SK-N-SH treated with all-trans-retinoic acid at 6 μM for 48 hours (cell line): ENCODE data around the gene LRRC56.

Experiments
- ATAC-seq: fragments of 200-7000 bp; cut with Tn5 transposase; 3 replicates; pipeline ENCODE4 v1.9.1; 2020; ENCODE audit warnings: mild to moderate bottlenecking, moderate library complexity
- BACH2 ChIP-seq: fragments of 250-450 bp; sonication (Bioruptor Pico); IDR thresholded peaks from 2 replicates; pipeline ENCODE4 v1.9.0; 2021; ENCODE audit warnings: mild to moderate bottlenecking, borderline replicate concordance
- CSDC2 ChIP-seq: fragments of 250-450 bp; sonication (Bioruptor Pico); IDR thresholded peaks from 2 replicates; pipeline ENCODE4 v1.5.0; 2020; ENCODE audit warnings: mild to moderate bottlenecking, moderate library complexity
- ESRRG ChIP-seq: fragments of 250-450 bp; sonication (Bioruptor Pico); IDR thresholded peaks from 2 replicates; pipeline ENCODE4 v1.6.1; 2021; ENCODE audit warnings: mild to moderate bottlenecking
- GLIS3 ChIP-seq: fragments of 250-450 bp; sonication (Bioruptor Pico); IDR thresholded peaks from 2 replicates; pipeline ENCODE4 v1.5.0; 2020; ENCODE audit warnings: mild to moderate bottlenecking, moderate library complexity
- OSR1 ChIP-seq: fragments of 250-450 bp; sonication (Bioruptor Pico); IDR thresholded peaks from 2 replicates; pipeline ENCODE4 v1.8.0; 2022; ENCODE audit warnings: moderate library complexity, mild to moderate bottlenecking, inconsistent platforms
- PPARA ChIP-seq: fragments of 250-450 bp; sonication (Bioruptor Pico); IDR thresholded peaks from 2 replicates; pipeline ENCODE4 v1.5.0; 2020; ENCODE audit warnings: mild to moderate bottlenecking, borderline replicate concordance
- RARB ChIP-seq: fragments of 250-450 bp; sonication (Bioruptor Pico); IDR thresholded peaks from 2 replicates; pipeline ENCODE4 v1.8.0; 2021; ENCODE audit warnings: mild to moderate bottlenecking, moderate library complexity
- SNAI2 ChIP-seq: fragments of 250-450 bp; sonication (Bioruptor Pico); IDR thresholded peaks from 2 replicates; pipeline ENCODE4 v1.5.0; 2020; ENCODE audit warnings: mild to moderate bottlenecking, moderate library complexity
- TCF4 ChIP-seq: fragments of 250-450 bp; sonication (Bioruptor Pico); IDR thresholded peaks from 2 replicates; pipeline ENCODE4 v1.8.0; 2021; ENCODE audit warnings: mild to moderate bottlenecking, moderate library complexity, borderline replicate concordance
- TOX ChIP-seq: fragments of 250-450 bp; sonication (Bioruptor Pico); IDR thresholded peaks from 2 replicates; pipeline ENCODE4 v1.8.0; 2021; ENCODE audit warnings: mild to moderate bottlenecking, moderate library complexity, borderline replicate concordance
- ZC3H10 ChIP-seq: fragments of 250-450 bp; sonication (Bioruptor Pico); IDR thresholded peaks from 2 replicates; pipeline ENCODE4 v1.5.1; 2021; ENCODE audit warnings: mild to moderate bottlenecking, moderate library complexity
- ZFP3 ChIP-seq: fragments of 250-450 bp; sonication (Bioruptor Pico); IDR thresholded peaks from 2 replicates; pipeline ENCODE4 v1.5.0; 2020; ENCODE audit warnings: mild to moderate bottlenecking, moderate library complexity
- ZFP30 ChIP-seq: fragments of 450-650 bp; formaldehyde crosslinking; IDR thresholded peaks from 2 replicates; pipeline ENCODE4 v1.5.0; 2022; ENCODE audit warnings: mild to moderate bottlenecking, moderate library complexity
- ZNF565 ChIP-seq: fragments of 450-650 bp; formaldehyde crosslinking; conservative IDR thresholded peaks from 2 replicates; pipeline ENCODE4 v1.5.0; 2020; ENCODE audit warnings: low read depth, mild to moderate bottlenecking, moderate library complexity
- ZNF70 ChIP-seq: fragments of 450-650 bp; formaldehyde crosslinking; IDR thresholded peaks from 2 replicates; pipeline ENCODE4 v1.5.0; 2020; ENCODE audit warnings: mild to moderate bottlenecking, moderate library complexity
- ZNF8 ChIP-seq: fragments of 450-650 bp; formaldehyde crosslinking; IDR thresholded peaks from 2 replicates; pipeline ENCODE4 v1.5.0; 2020; ENCODE audit warnings: mild to moderate bottlenecking, moderate library complexity
- TF ChIP-seq, protein P1 (sequence below): fragments of 250-450 bp; sonication (Bioruptor Pico); IDR thresholded peaks from 2 replicates; pipeline ENCODE4 v1.5.1; 2020; ENCODE audit warnings: low read depth, mild to moderate bottlenecking, moderate library complexity
- TF ChIP-seq, protein P2 (sequence below): fragments of 250-450 bp; sonication (Bioruptor Pico); IDR thresholded peaks from 2 replicates; pipeline ENCODE4 v1.5.0; 2020; ENCODE audit warnings: mild to moderate bottlenecking, moderate library complexity
- TF ChIP-seq, protein P3 (sequence below): fragments of 250-450 bp; sonication (Bioruptor Pico); IDR thresholded peaks from 2 replicates; pipeline ENCODE4 v1.5.1; 2021; ENCODE audit warnings: mild to moderate bottlenecking, moderate library complexity
- TF ChIP-seq, protein P4 (sequence below): fragments of 250-450 bp; sonication (Bioruptor Pico); IDR thresholded peaks from 2 replicates; pipeline ENCODE4 v1.8.0; 2020; ENCODE audit warnings: mild to moderate bottlenecking, moderate library complexity, borderline replicate concordance

Gene LRRC56

DNA sequence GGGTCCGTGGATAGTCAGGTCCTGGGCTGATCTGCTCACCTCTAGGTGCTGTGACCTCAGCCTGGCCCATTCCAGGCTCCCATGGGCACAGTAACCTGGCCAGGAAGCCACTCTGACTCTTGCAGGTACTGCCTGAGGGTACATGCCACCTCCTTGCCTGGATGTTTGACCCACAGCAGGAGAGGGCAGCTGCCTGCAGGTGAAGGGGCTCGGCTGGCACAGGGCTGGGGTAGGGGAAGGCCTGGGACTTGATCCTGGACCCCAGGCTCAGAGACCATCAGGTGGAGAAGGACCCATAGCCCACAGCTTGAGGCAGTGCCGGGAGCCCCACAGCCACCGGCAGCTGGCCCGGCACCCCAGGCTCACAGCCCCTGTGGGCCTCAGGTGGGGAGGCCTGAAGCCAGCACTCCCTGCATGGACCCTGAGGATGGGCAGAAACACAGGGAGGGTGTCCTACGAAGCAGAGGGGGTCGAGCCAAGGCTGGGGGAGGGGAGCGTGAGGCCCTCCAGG is 2.7 kb downstream of the LRRC56 start:
- no peak for ATAC-seq
- no peak for TF ChIP-seq OSR1 (CRISPR knock-in tag)
- no peak for TF ChIP-seq ZNF565 (CRISPR knock-in tag)
- TF ChIP-seq, protein P1, sequence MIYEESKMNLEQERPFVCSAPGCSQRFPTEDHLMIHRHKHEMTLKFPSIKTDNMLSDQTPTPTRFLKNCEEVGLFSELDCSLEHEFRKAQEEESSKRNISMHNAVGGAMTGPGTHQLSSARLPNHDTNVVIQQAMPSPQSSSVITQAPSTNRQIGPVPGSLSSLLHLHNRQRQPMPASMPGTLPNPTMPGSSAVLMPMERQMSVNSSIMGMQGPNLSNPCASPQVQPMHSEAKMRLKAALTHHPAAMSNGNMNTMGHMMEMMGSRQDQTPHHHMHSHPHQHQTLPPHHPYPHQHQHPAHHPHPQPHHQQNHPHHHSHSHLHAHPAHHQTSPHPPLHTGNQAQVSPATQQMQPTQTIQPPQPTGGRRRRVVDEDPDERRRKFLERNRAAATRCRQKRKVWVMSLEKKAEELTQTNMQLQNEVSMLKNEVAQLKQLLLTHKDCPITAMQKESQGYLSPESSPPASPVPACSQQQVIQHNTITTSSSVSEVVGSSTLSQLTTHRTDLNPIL (CRISPR knock-in tag): no peak
- TF ChIP-seq TCF4 (CRISPR knock-in tag): no peak
- TF ChIP-seq BACH2 (CRISPR knock-in tag): no peak
- TF ChIP-seq ESRRG (CRISPR knock-in tag): no peak
- TF ChIP-seq, protein P2, sequence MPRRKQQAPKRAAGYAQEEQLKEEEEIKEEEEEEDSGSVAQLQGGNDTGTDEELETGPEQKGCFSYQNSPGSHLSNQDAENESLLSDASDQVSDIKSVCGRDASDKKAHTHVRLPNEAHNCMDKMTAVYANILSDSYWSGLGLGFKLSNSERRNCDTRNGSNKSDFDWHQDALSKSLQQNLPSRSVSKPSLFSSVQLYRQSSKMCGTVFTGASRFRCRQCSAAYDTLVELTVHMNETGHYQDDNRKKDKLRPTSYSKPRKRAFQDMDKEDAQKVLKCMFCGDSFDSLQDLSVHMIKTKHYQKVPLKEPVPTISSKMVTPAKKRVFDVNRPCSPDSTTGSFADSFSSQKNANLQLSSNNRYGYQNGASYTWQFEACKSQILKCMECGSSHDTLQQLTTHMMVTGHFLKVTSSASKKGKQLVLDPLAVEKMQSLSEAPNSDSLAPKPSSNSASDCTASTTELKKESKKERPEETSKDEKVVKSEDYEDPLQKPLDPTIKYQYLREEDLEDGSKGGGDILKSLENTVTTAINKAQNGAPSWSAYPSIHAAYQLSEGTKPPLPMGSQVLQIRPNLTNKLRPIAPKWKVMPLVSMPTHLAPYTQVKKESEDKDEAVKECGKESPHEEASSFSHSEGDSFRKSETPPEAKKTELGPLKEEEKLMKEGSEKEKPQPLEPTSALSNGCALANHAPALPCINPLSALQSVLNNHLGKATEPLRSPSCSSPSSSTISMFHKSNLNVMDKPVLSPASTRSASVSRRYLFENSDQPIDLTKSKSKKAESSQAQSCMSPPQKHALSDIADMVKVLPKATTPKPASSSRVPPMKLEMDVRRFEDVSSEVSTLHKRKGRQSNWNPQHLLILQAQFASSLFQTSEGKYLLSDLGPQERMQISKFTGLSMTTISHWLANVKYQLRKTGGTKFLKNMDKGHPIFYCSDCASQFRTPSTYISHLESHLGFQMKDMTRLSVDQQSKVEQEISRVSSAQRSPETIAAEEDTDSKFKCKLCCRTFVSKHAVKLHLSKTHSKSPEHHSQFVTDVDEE (CRISPR knock-in tag): no peak
- no peak for TF ChIP-seq ZNF70
- TF ChIP-seq CSDC2 (CRISPR knock-in tag): no peak
- TF ChIP-seq PPARA: no peak
- no peak for TF ChIP-seq ZC3H10 (CRISPR knock-in tag)
- TF ChIP-seq RARB (CRISPR knock-in tag): no peak
- TF ChIP-seq, protein P3, sequence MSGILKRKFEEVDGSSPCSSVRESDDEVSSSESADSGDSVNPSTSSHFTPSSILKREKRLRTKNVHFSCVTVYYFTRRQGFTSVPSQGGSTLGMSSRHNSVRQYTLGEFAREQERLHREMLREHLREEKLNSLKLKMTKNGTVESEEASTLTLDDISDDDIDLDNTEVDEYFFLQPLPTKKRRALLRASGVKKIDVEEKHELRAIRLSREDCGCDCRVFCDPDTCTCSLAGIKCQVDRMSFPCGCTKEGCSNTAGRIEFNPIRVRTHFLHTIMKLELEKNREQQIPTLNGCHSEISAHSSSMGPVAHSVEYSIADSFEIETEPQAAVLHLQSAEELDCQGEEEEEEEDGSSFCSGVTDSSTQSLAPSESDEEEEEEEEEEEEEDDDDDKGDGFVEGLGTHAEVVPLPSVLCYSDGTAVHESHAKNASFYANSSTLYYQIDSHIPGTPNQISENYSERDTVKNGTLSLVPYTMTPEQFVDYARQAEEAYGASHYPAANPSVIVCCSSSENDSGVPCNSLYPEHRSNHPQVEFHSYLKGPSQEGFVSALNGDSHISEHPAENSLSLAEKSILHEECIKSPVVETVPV (CRISPR knock-in tag): no peak
- no peak for TF ChIP-seq GLIS3 (CRISPR knock-in tag)
- TF ChIP-seq, protein P4, sequence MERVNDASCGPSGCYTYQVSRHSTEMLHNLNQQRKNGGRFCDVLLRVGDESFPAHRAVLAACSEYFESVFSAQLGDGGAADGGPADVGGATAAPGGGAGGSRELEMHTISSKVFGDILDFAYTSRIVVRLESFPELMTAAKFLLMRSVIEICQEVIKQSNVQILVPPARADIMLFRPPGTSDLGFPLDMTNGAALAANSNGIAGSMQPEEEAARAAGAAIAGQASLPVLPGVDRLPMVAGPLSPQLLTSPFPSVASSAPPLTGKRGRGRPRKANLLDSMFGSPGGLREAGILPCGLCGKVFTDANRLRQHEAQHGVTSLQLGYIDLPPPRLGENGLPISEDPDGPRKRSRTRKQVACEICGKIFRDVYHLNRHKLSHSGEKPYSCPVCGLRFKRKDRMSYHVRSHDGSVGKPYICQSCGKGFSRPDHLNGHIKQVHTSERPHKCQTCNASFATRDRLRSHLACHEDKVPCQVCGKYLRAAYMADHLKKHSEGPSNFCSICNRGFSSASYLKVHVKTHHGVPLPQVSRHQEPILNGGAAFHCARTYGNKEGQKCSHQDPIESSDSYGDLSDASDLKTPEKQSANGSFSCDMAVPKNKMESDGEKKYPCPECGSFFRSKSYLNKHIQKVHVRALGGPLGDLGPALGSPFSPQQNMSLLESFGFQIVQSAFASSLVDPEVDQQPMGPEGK (CRISPR knock-in tag): no peak
- TF ChIP-seq ZNF8 (CRISPR knock-in tag): no peak
- no peak for TF ChIP-seq TOX (CRISPR knock-in tag)
- no peak for TF ChIP-seq ZFP30

DNA sequence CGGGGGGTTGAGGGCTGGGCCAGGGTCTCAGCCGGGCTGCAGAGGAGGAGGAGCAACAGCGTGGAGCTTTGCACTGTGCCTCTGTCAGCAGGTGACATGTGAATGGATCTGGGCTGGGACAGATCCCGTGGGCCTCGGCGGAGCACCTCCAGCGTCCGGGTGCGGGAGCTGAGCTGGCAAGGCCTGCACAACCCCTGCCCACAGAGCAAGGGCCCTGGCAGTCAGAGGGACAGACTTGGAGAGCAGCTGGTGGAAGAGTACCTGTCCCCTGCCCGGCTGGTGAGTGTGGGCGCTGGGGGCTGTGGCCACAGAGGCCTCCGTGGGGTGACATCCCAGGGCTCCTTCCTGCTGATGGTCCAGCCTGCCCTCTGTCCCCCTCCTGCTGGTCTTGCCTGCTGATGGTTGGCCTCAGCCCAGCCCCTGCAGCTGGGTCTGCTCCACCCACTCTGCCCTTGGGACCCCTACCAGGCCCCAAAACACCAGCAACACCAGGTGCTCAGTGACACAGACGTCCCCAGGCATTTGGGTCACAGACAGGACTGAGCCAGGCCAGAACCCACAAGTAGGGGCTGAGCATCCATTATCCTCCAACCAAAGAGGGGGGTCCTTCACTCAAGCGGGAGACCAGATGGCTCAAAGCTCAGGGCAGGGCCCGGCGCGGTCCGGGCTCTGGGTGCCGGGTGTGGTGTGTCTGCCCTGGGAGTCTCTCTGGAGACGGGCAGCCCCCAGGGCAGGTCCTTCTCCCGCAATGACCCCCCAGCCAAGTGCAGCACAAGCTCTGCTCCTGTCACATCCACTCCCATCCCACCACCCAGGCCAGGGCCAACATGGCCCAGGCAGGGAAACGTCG is 3.5 kb downstream of the LRRC56 start:
- no peak for TF ChIP-seq ZNF565 (CRISPR knock-in tag)
- TF ChIP-seq TOX (CRISPR knock-in tag): no peak
- no peak for TF ChIP-seq TCF4 (CRISPR knock-in tag)
- no peak for TF ChIP-seq ZFP3 (CRISPR knock-in tag)
- TF ChIP-seq ZNF8 (CRISPR knock-in tag): no peak
- TF ChIP-seq OSR1 (CRISPR knock-in tag): no peak
- TF ChIP-seq CSDC2 (CRISPR knock-in tag): no peak
- TF ChIP-seq ZFP30: no peak
- TF ChIP-seq, protein P2 (CRISPR knock-in tag): no peak
- TF ChIP-seq PPARA: no peak
- no peak for TF ChIP-seq SNAI2 (CRISPR knock-in tag)
- TF ChIP-seq, protein P3 (CRISPR knock-in tag): no peak
- no peak for TF ChIP-seq ZC3H10 (CRISPR knock-in tag)
- TF ChIP-seq, all 23 proteins: peak for 0
- no peak for ATAC-seq
